Measurements from ENCODE around the gene STAP1.
"Not testable (repeated sequence)": the region's sequence is repeated elsewhere in the genome, so short reads cannot be mapped to it uniquely, and the experiment has no call there.

STAP1 gene
- total RNA-seq = 0.31 to 2.1 reads per million in 2 donors

- DNase-seq = peak in 2 of 5 experiments; percentile 39 to 81
Observed at GRCh38 chr4:67558493-67558892, at the start of gene STAP1. Gene STAP1, plus strand, starts transcription at chr4:67558727. Its CDS starts 83 bp downstream, at chr4:67558810.

- no peak for DNase-seq
Observed at GRCh38 chr4:67512501-67512900, 46.0 kb upstream of the STAP1 start.

- DNase-seq = no peak
Observed at GRCh38 chr4:67520141-67520540, 38.4 kb upstream of the STAP1 start.

- DNase-seq = peak in 1 of 5 experiments; percentile 75
Observed at GRCh38 chr4:67521506-67521905, 37.0 kb upstream of the STAP1 start.

GRCh38 chr4:67522230-67522629, 36.3 kb upstream of the STAP1 start:
- DNase-seq = no peak

GRCh38 chr4:67522851-67523671, 35.5 kb upstream of the STAP1 start:
- DNase-seq = peak in 2 of 5 experiments; percentile 5 to 88

GRCh38 chr4:67524140-67524539, 34.4 kb upstream of the STAP1 start:
- not testable (repeated sequence) for DNase-seq

GRCh38 chr4:67531379-67531962, 27.1 kb upstream of the STAP1 start:
- DNase-seq = no peak

- not testable (repeated sequence) for DNase-seq
Observed at GRCh38 chr4:67532397-67532796, 26.1 kb upstream of the STAP1 start.

- no peak for DNase-seq
Observed at GRCh38 chr4:67533112-67533511, 25.4 kb upstream of the STAP1 start.

- no peak for DNase-seq
Observed at GRCh38 chr4:67535280-67535840, 23.2 kb upstream of the STAP1 start.

- DNase-seq = no peak
Observed at GRCh38 chr4:67539830-67540229, 18.7 kb upstream of the STAP1 start.

- DNase-seq = no peak
Observed at GRCh38 chr4:67542076-67542475, 16.5 kb upstream of the STAP1 start.

GRCh38 chr4:67545199-67546003, 13.1 kb upstream of the STAP1 start, which contains the start of gene CENPC:
Gene CENPC, minus strand, starts transcription at chr4:67545503. Its CDS starts 148 bp downstream, at chr4:67545355.
- DNase-seq = peak; percentile 72 to 98 (median 87)

GRCh38 chr4:67546004-67546356, 12.5 kb upstream of the STAP1 start:
- no peak for DNase-seq

- no peak for DNase-seq
Observed at GRCh38 chr4:67546971-67547370, 11.6 kb upstream of the STAP1 start.

GRCh38 chr4:67549123-67549522, 9.4 kb upstream of the STAP1 start:
- DNase-seq = peak in 1 of 5 experiments; percentile 71

- DNase-seq = no peak
Observed at GRCh38 chr4:67550451-67550850, 8.1 kb upstream of the STAP1 start.

GRCh38 chr4:67550857-67551256, 7.7 kb upstream of the STAP1 start:
- DNase-seq = no peak

- not testable (repeated sequence) for DNase-seq
Observed at GRCh38 chr4:67552146-67552792, 6.3 kb upstream of the STAP1 start.

- DNase-seq = no peak
Observed at GRCh38 chr4:67554096-67554495, 4.4 kb upstream of the STAP1 start.

GRCh38 chr4:67555447-67555846, 3.1 kb upstream of the STAP1 start:
- DNase-seq = no peak

All from T-helper 2 cell (primary cell).